GM23338 (cell line): Measurements from ENCODE around the gene NRXN2. TPM values are rescaled to one million over a fixed set of nuclear protein-coding genes. Genes with fewer than 3 reads are reported as not detected.

Source experiments
- ATAC-seq: fragments of 200-7000 bp; cut with Tn5 transposase; 3 replicates; pipeline ENCODE4 v1.9.1; 2020
- DNase-seq: peaks from one replicate; pipeline ENCODE4 v3.0.0-alpha.2; 2015; ENCODE audit warnings: low spot score
- H2AFZ ChIP-seq: fragments of 200-600 bp; sonication (generic); 2 replicates; pipeline ENCODE4 v1.8.0; 2016; ENCODE audit warnings: antibody characterized with exemption, mild to moderate bottlenecking, moderate library complexity
- H3F3A ChIP-seq: fragments of 200-600 bp; sonication (generic); replicated peaks from 2 replicates; pipeline ENCODE4 v1.8.0; 2017; ENCODE audit warnings: antibody characterized with exemption, mixed run types, low read depth
- H3K27ac ChIP-seq: fragments of 200-600 bp; sonication (generic); 2 replicates; pipeline ENCODE4 v1.6.1; 2016; ENCODE audit warnings: low read depth
- H3K27me3 ChIP-seq: fragments of 200-600 bp; sonication (generic); 2 replicates; pipeline ENCODE4 v1.8.0; 2016; ENCODE audit warnings: mild to moderate bottlenecking, mixed run types, moderate library complexity; ENCODE audit not compliant: insufficient read depth
- H3K36me3 ChIP-seq: fragments of 200-600 bp; sonication (generic); 2 replicates; pipeline ENCODE4 v1.8.0; 2016; ENCODE audit warnings: mild to moderate bottlenecking; ENCODE audit not compliant: insufficient read depth
- H3K4me1 ChIP-seq: fragments of 200-600 bp; sonication (generic); 2 replicates; pipeline ENCODE4 v1.8.0; 2016; ENCODE audit warnings: mild to moderate bottlenecking, moderate library complexity; ENCODE audit not compliant: insufficient read depth
- H3K4me2 ChIP-seq: fragments of 200-600 bp; sonication (generic); 2 replicates; pipeline ENCODE4 v1.7.1; 2017; ENCODE audit warnings: mixed run types
- H3K4me3 ChIP-seq: fragments of 200-600 bp; sonication (generic); 2 replicates; pipeline ENCODE4 v1.6.1; 2016; ENCODE audit warnings: mixed run types
- H3K79me2 ChIP-seq: fragments of 200-600 bp; sonication (generic); replicated peaks from 2 replicates; pipeline ENCODE4 v1.8.0; 2017; ENCODE audit warnings: mild to moderate bottlenecking; ENCODE audit not compliant: insufficient read depth
- H3K9me2 ChIP-seq: fragments of 200-600 bp; sonication (generic); 2 replicates; pipeline ENCODE4 v1.8.0; 2017; ENCODE audit not compliant: insufficient read depth
- H4K20me1 ChIP-seq: fragments of 200-600 bp; sonication (generic); replicated peaks from 2 replicates; pipeline ENCODE4 v1.8.0; 2017; ENCODE audit warnings: mild to moderate bottlenecking; ENCODE audit not compliant: insufficient read depth
- H3K27ac Mint-ChIP-seq: 2 replicates; pipeline ENCODE4 v1.8.0; 2020; ENCODE audit warnings: inconsistent platforms, mild to moderate bottlenecking, moderate library complexity, mixed read lengths
- H3K27me3 Mint-ChIP-seq: 3 replicates; pipeline ENCODE4 v1.8.0; 2022; ENCODE audit warnings: low read depth, mild to moderate bottlenecking, moderate library complexity, mixed read lengths, inconsistent platforms; ENCODE audit not compliant: insufficient read depth, poor library complexity
- H3K36me3 Mint-ChIP-seq: 3 replicates; pipeline ENCODE4 v1.8.0; 2021; ENCODE audit warnings: low read depth, mild to moderate bottlenecking, inconsistent platforms, moderate library complexity, mixed read lengths
- H3K4me1 Mint-ChIP-seq: 3 replicates; pipeline ENCODE4 v1.8.0; 2020; ENCODE audit warnings: mild to moderate bottlenecking, inconsistent platforms, mixed read lengths
- H3K4me3 Mint-ChIP-seq: 3 replicates; pipeline ENCODE4 v1.8.0; 2021; ENCODE audit warnings: moderate library complexity, mild to moderate bottlenecking, inconsistent platforms, mixed read lengths
- H3K9me3 Mint-ChIP-seq: 3 replicates; pipeline ENCODE4 v1.8.0; 2020; ENCODE audit warnings: moderate library complexity, mild to moderate bottlenecking, inconsistent platforms, mixed read lengths
- CREB1 ChIP-seq: fragments of 250-450 bp; sonication (Bioruptor Pico); IDR thresholded peaks from 2 replicates; pipeline ENCODE4 v1.5.0; 2020; ENCODE audit warnings: low read depth, mild to moderate bottlenecking, moderate library complexity
- CTCF ChIP-seq, 2 experiments: fragments of 200-600 bp in 1 of 2; sonication (generic) in 1 of 2; conservative IDR thresholded peaks; 2 replicates each; pipeline versions ENCODE4 v1.5.1 to v1.6.1; 2016 to 2017; ENCODE audit warnings: antibody characterized with exemption in 2 of 2, low read depth in 2 of 2, mild to moderate bottlenecking in 2 of 2, moderate library complexity in 1 of 2
- ETS1 ChIP-seq: IDR thresholded peaks from 2 replicates; pipeline ENCODE4 v1.6.1; 2016; ENCODE audit warnings: antibody characterized with exemption
- EZH2 ChIP-seq: fragments of 200-600 bp; sonication (generic); IDR thresholded peaks from one replicate; pipeline ENCODE4 v1.8.0; 2017; ENCODE audit warnings: antibody characterized with exemption, mild to moderate bottlenecking, low read depth; ENCODE audit not compliant: unreplicated experiment
- EZH2phosphoT487 ChIP-seq: fragments of 200-600 bp; sonication (generic); IDR thresholded peaks from one replicate; pipeline ENCODE4 v1.8.1; 2018; ENCODE audit warnings: antibody characterized with exemption; ENCODE audit not compliant: unreplicated experiment
- JUNB ChIP-seq: IDR thresholded peaks from one replicate; pipeline ENCODE4 v1.6.1; 2016; ENCODE audit warnings: antibody characterized with exemption; ENCODE audit not compliant: unreplicated experiment
- NANOG ChIP-seq: IDR thresholded peaks from 2 replicates; pipeline ENCODE4 v1.6.1; 2016; ENCODE audit warnings: antibody characterized with exemption, borderline replicate concordance
- POLR2AphosphoS5 ChIP-seq: IDR thresholded peaks from 2 replicates; pipeline ENCODE4 v1.6.1; 2016; ENCODE audit warnings: antibody characterized with exemption, low read depth
- STAT1 ChIP-seq: IDR thresholded peaks from one replicate; pipeline ENCODE4 v1.6.1; 2016; ENCODE audit warnings: antibody characterized with exemption; ENCODE audit not compliant: unreplicated experiment
- ZNF114 ChIP-seq: fragments of 250-450 bp; sonication (Bioruptor Pico); IDR thresholded peaks from 2 replicates; pipeline ENCODE4 v1.5.0; 2020; ENCODE audit warnings: mild to moderate bottlenecking, moderate library complexity
- ZNF331 ChIP-seq: fragments of 250-450 bp; sonication (Bioruptor Pico); IDR thresholded peaks from 2 replicates; pipeline ENCODE4 v1.5.0; 2020; ENCODE audit warnings: low read depth, mild to moderate bottlenecking, moderate library complexity
- polyA plus RNA-seq: library from polyadenylated mRNA; unstranded; fragments of >200 nt; fragmentation: Nextera tagmentation; extraction: Ambion mirVana; gene quantifications from 2 replicates; pipeline ENCODE4 v1.2.1, GENCODE V29; 2016
- total RNA-seq: library from RNA; depleted of rRNA; stranded (reverse); fragments of >200 nt; shearing (Covaris generic); gene quantifications from 2 replicates; pipeline ENCODE4 v1.2.3, GENCODE V29; 2014
- TF ChIP-seq, protein P1 (sequence below): IDR thresholded peaks from one replicate; pipeline ENCODE4 v1.6.1; 2018; ENCODE audit warnings: antibody characterized with exemption; ENCODE audit not compliant: unreplicated experiment
- TF ChIP-seq, protein P2 (sequence below): fragments of 250-450 bp; sonication (Bioruptor Pico); IDR thresholded peaks from 2 replicates; pipeline ENCODE4 v1.5.0; 2020; ENCODE audit warnings: mild to moderate bottlenecking, moderate library complexity

NRXN2 gene
- total and polyA plus RNA-seq, 2 experiments from 2014 or later: 3.4 to 17.0 TPM

GRCh38 chr11:64572143-64572542, 150.9 kb downstream of the NRXN2 start:
- ATAC-seq (no peak), DNase-seq (no peak)
- TF ChIP-seq CTCF (conservative IDR thresholded peaks at IDR 0.05; ENCODE audit: low read depth in 2 of 2) (no peak), JUNB (no peak), STAT1 (no peak), NANOG (no peak), CREB1 (no peak), EZH2 (no peak), ZNF331 (no peak), POLR2AphosphoS5 (no peak), ZNF114 (no peak), ETS1 (no peak), EZH2phosphoT487 (no peak)
- TF ChIP-seq, protein P1, sequence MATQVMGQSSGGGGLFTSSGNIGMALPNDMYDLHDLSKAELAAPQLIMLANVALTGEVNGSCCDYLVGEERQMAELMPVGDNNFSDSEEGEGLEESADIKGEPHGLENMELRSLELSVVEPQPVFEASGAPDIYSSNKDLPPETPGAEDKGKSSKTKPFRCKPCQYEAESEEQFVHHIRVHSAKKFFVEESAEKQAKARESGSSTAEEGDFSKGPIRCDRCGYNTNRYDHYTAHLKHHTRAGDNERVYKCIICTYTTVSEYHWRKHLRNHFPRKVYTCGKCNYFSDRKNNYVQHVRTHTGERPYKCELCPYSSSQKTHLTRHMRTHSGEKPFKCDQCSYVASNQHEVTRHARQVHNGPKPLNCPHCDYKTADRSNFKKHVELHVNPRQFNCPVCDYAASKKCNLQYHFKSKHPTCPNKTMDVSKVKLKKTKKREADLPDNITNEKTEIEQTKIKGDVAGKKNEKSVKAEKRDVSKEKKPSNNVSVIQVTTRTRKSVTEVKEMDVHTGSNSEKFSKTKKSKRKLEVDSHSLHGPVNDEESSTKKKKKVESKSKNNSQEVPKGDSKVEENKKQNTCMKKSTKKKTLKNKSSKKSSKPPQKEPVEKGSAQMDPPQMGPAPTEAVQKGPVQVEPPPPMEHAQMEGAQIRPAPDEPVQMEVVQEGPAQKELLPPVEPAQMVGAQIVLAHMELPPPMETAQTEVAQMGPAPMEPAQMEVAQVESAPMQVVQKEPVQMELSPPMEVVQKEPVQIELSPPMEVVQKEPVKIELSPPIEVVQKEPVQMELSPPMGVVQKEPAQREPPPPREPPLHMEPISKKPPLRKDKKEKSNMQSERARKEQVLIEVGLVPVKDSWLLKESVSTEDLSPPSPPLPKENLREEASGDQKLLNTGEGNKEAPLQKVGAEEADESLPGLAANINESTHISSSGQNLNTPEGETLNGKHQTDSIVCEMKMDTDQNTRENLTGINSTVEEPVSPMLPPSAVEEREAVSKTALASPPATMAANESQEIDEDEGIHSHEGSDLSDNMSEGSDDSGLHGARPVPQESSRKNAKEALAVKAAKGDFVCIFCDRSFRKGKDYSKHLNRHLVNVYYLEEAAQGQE: no peak
- TF ChIP-seq, protein P2, sequence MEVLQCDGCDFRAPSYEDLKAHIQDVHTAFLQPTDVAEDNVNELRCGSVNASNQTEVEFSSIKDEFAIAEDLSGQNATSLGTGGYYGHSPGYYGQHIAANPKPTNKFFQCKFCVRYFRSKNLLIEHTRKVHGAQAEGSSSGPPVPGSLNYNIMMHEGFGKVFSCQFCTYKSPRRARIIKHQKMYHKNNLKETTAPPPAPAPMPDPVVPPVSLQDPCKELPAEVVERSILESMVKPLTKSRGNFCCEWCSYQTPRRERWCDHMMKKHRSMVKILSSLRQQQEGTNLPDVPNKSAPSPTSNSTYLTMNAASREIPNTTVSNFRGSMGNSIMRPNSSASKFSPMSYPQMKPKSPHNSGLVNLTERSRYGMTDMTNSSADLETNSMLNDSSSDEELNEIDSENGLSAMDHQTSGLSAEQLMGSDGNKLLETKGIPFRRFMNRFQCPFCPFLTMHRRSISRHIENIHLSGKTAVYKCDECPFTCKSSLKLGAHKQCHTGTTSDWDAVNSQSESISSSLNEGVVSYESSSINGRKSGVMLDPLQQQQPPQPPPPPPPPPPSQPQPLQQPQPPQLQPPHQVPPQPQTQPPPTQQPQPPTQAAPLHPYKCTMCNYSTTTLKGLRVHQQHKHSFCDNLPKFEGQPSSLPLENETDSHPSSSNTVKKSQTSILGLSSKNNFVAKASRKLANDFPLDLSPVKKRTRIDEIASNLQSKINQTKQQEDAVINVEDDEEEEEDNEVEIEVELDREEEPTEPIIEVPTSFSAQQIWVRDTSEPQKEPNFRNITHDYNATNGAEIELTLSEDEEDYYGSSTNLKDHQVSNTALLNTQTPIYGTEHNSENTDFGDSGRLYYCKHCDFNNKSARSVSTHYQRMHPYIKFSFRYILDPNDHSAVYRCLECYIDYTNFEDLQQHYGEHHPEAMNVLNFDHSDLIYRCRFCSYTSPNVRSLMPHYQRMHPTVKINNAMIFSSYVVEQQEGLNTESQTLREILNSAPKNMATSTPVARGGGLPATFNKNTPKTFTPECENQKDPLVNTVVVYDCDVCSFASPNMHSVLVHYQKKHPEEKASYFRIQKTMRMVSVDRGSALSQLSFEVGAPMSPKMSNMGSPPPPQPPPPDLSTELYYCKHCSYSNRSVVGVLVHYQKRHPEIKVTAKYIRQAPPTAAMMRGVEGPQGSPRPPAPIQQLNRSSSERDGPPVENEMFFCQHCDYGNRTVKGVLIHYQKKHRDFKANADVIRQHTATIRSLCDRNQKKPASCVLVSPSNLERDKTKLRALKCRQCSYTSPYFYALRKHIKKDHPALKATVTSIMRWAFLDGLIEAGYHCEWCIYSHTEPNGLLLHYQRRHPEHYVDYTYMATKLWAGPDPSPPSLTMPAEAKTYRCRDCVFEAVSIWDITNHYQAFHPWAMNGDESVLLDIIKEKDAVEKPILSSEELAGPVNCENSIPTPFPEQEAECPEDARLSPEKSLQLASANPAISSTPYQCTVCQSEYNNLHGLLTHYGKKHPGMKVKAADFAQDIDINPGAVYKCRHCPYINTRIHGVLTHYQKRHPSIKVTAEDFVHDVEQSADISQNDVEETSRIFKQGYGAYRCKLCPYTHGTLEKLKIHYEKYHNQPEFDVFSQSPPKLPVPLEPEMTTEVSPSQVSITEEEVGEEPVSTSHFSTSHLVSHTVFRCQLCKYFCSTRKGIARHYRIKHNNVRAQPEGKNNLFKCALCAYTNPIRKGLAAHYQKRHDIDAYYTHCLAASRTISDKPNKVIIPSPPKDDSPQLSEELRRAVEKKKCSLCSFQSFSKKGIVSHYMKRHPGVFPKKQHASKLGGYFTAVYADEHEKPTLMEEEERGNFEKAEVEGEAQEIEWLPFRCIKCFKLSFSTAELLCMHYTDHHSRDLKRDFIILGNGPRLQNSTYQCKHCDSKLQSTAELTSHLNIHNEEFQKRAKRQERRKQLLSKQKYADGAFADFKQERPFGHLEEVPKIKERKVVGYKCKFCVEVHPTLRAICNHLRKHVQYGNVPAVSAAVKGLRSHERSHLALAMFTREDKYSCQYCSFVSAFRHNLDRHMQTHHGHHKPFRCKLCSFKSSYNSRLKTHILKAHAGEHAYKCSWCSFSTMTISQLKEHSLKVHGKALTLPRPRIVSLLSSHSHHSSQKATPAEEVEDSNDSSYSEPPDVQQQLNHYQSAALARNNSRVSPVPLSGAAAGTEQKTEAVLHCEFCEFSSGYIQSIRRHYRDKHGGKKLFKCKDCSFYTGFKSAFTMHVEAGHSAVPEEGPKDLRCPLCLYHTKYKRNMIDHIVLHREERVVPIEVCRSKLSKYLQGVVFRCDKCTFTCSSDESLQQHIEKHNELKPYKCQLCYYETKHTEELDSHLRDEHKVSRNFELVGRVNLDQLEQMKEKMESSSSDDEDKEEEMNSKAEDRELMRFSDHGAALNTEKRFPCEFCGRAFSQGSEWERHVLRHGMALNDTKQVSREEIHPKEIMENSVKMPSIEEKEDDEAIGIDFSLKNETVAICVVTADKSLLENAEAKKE: no peak
- peaks cover under 1% of the 10 kb centered on the region; the same call in 1 of the 2 replicates for H3K4me1 ChIP-seq
- H3K4me3 ChIP-seq: no peak overlapping the region
- H2AFZ ChIP-seq: peak overlapping the region; percentile 82
- Mint-ChIP-seq H3K36me3 (no peaks in the 10 kb centered on the region), H3K27me3 (peaks cover 12% of the 10 kb centered on the region), H3K4me3 (no peak overlapping the region), H3K4me1 (peaks cover 19% of the 10 kb centered on the region), H3K9me3 (no peaks in the 10 kb centered on the region), H3K27ac (peak overlapping the region; percentile 68; the same call in 1 of the 2 replicates)
- no peaks in the 10 kb centered on the region for H3K36me3 ChIP-seq
- no peak overlapping the region for H3K27ac ChIP-seq
- H3K79me2 ChIP-seq: no peaks in the 10 kb centered on the region
- no peaks in the 10 kb centered on the region for H4K20me1 ChIP-seq
- 0 out of 2 replicates have a peak, but pooled peaks cover 5% of the 10 kb centered on the region for H3K9me2 ChIP-seq
- 0 out of 2 replicates have a peak overlapping the region, but pooled peaks have one; percentile 48 for H3K4me2 ChIP-seq
- no peaks in the 10 kb centered on the region for H3F3A ChIP-seq
- H3K27me3 ChIP-seq: no peaks in the 10 kb centered on the region
